SK-MEL-5 (cell line): ENCODE measurements around the gene TTC27. TPM values are rescaled to one million over a fixed set of nuclear protein-coding genes. Genes with fewer than 3 reads are reported as not detected.
"Not testable (repeated sequence)": the region's sequence is repeated elsewhere in the genome, so short reads cannot be mapped to it uniquely, and the experiment has no call there.

ENCODE experiments used
- DNase-seq: peaks from one replicate; pipeline ENCODE4 v3.0.0-alpha.2; 2016; ENCODE audit warnings: low read depth, low spot score
- in situ Hi-C: cut with HindIII; loops from 2 replicates; pipeline ENCODE4 v1.10.0; 2016; ENCODE audit warnings: low sequenced_read_pairs, high pct_unique_total_duplicates, low pct_unique_long_range_greater_than_20kb
- total RNA-seq: library from RNA; depleted of rRNA; stranded (reverse); fragments of >200 nt; shearing (Covaris generic); gene quantifications from 2 replicates; pipeline ENCODE4 v1.2.3, GENCODE V29; 2014

The TTC27 gene
- total RNA-seq, 1 experiment from 2014 or later: 28.7 TPM

DNA sequence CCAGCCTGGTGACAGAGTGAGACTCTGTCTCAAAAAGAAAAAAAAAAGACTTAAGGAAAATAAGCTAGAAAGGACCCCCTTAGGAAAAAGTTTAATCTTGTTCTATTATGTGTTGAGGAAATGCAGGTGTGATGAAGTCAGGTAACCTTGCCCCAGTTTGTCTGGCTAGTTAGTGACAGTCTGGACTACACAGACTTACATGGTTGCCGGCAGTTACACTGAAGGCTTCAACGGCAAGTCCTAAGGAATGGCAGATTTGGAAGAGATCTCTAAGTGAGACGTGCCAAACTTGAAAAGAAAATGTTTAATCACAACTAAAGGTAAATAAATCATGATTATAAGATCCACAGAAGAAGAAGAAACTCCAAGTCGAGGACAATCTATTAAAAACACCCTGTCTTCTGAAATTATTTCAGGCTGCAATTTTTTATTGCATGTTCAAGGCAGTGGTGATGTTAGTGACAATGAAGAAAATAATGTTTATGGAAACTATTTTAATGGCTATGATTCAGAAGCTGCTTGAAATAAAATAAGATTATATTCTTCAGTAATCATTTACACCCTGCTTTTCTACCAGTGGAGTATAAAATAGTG lies 84.2 kb downstream of the TTC27 start:
- in situ Hi-C loops: no loop called here
- no peak for DNase-seq

DNA sequence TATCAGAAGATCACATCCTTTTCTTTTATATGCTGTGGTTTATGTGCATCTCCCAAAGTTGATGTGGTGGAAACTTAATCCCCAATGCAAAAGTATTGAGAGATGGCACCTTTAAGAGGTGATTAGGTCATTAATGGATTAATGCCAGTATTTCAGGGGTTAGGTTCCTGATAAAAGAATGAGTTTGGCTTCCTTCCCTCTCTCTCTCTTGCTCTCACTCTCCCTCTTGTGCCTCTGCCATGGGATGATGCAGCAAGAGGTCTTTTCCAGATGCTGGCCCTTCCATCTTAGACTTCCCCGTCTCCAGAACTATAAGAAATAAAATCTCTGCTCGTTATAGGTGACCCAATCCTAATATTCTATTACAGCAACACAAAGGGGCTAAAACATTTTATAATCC lies 85.0 kb downstream of the TTC27 start:
- DNase-seq: no peak
- in situ Hi-C loops: no loop called here

DNA sequence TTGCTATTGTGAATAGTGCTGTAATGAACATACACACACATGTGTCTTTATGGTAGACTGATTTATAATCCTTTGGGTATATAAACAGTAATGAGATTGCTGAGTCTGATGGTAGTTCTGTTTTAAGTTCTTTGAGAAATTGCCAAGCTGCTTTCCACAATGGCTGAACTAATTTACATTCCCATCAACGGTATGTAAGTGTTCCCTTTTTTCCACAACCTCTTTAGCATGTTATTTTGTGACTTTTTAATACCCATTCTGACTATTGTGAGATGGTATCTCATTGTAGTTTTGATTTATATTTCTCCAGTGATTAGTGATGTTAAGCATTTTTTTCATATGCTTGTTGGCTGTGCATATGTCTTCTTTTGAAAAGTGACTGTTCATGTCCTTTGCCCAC lies 86.7 kb downstream of the TTC27 start:
- in situ Hi-C loops: no loop called here

DNA sequence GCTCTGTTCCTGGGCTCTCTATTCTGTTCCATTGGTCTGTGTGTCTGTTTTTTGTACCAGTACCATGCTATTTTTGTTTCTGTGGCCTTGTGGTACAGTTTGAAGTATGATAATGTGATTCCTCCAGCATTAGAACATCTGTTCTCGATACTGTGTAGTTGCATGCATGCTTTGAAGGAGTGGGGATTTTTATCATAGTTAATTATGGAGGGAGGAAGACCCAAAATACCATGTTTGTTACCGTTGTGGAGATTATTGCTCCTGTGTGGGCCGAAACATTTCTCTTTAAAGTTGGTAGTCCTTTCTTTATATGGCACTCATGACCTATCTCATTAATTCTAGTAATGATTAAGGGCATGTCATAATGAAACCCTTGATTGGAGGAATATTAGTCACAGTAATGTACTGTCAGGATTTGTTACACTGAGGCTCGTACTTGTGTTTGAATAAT lies 87.6 kb downstream of the TTC27 start:
- in situ Hi-C loops: no loop called here

More for the DNA sequence above, 86.7 kb downstream of the TTC27 start:
- no peak for DNase-seq

DNA sequence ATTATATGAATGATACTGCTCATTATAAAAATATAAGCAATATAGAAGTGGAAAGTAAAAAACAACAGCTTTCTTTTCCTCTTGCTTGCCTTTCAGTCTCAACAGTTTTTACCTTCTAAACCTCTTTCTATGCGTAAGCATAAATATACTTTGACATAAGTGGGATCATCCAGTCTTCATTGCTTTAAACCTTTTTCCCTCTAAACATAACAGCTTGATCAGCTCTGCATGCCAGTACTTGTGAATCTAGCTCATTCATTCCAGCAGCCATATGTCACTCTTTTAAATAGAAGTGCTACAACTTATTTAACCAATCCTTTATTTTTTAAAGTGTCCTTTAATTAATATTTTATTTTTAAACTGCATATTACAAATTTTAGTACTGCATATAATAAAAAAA lies 88.1 kb downstream of the TTC27 start:
- in situ Hi-C loops: no loop called here
- no peak for DNase-seq

More for the DNA sequence above, 87.6 kb downstream of the TTC27 start:
- DNase-seq: no peak

DNA sequence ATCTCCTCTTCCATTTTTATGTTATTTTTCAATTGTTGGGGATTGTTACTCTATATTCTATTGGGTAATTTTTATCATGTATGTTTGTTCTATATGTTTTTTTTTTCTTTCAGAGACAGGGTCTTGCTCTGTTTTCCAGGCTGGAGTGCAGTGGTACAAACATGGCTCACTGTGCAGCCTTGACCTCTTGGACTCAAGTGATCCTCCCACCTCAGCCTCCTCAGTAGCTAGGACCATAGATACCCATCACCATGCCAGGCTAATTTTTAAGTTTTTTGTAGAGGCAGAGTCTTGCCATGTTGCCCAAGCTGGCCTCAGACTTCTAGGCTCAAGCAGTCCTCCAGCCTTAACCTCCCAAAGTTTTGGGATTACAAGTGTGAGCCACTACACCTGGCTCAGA lies 88.7 kb downstream of the TTC27 start:
- in situ Hi-C loops: no loop called here
- no peak for DNase-seq

DNA sequence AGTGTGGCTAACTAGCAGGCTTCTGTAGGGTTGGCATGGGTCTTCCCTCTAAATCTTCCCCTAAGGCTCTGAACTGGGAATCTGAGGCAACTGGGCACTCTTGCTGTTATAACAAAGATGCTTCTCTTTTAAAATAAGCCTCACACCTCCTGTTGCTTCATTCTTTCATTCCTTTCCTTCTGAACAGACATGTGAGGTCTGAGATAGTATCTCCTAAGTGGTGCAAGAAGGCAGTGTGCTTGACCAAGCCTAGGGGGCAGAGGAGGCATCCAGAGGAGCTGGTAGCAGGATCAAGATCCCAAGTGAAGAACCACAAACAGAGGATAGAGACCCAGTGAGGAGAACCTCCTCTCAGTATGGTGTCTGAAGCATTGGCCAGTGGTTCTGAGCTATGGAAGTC lies 90.9 kb downstream of the TTC27 start:
- in situ Hi-C loops: no loop called here
- DNase-seq: peak; percentile 52

DNA sequence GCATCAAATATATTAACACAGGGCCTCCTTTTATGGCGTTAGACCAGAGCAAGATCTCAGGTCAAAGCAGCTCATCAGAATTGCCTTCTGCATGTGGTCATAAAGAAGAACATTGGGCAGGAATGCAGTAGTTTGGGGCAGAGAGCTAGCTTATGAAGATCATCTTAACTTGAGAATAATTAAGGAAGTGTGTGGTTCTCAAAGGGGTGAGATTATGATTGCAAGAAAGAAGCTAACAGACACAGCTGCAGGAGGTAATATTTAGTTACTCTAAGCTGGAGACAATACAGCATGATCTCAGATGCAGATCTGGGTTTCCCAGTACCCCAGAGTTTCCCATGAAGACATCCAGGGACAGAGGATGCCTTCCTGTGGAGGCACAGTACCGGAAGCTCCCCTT lies 91.6 kb downstream of the TTC27 start:
- DNase-seq: no peak
- in situ Hi-C loops: no loop called here

DNA sequence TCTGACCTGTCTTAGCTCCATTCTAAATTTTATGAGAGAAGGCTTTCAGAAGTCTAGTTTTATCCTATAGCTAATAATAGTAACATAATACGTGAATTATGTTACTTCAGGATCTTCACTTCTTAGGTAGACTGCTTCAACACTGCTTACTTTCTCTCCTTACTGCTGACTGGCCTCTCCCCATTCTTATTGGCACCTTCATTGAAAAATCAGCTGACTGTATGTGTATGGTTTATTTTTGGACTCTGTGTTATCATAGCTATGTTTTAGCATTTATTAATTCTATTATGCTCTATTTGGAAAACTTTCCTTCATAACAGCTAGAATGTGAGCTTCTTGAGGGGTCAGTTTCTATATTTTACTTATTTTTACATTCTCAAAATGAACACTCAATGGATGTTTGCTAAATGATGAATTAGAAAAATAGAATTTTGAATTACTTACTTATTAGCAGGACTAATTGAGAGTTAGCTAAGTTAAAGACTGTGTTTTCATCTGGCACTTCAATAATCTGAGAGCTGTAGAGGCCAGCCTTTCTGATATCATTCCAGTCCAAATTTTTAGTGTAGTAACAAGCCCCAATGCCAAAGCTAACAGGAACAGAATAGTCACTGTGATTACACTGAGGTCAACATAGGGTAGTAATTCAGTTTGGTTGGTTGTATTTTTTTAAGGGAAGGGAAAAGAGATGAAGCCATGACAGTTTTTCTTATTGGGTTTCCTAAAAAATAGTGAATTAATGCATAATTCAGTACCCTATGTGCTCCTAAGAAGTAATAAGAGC lies 92.3 kb downstream of the TTC27 start:
- in situ Hi-C loops: no loop called here
- no peak for DNase-seq

DNA sequence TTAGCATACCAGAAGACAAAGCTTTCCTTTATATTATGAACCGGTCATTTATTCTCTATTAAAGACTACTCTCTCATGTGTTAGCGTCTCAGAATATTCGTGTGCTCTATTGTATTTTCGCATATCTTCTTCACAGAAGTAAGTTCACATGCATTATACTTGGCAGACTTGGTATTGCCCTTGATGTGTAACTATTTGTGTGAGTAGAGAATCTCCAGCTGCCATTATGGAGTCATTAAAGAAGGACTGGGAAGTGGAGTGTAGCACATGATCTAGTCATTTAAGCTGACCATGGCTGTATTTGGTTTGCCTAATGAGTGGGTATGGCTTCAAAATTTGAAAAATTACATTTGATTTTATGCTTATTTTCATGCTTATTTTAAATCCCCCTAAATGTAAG lies 92.9 kb downstream of the TTC27 start:
- in situ Hi-C loops: no loop called here
- DNase-seq: no peak

DNA sequence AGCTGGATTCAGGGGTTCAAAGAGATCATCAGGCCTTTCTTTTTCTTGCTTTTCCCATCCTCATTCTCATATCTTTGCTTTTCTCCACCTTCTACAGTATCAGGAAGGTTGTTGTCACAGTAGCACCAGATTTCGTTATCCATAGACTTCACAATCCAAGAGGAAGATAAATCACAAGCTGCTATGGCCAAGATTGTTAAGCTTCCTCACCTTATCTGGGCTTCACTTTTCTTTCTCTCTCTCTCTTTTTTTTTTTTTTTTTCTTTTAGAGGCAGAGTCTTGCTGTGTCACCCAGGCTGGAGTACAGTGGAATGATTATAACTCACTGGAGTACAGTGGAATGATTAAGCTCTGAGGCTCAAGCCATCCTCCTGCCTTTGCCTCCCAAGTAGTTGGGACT lies 93.5 kb downstream of the TTC27 start:
- no peak for DNase-seq
- in situ Hi-C loops: no loop called here

DNA sequence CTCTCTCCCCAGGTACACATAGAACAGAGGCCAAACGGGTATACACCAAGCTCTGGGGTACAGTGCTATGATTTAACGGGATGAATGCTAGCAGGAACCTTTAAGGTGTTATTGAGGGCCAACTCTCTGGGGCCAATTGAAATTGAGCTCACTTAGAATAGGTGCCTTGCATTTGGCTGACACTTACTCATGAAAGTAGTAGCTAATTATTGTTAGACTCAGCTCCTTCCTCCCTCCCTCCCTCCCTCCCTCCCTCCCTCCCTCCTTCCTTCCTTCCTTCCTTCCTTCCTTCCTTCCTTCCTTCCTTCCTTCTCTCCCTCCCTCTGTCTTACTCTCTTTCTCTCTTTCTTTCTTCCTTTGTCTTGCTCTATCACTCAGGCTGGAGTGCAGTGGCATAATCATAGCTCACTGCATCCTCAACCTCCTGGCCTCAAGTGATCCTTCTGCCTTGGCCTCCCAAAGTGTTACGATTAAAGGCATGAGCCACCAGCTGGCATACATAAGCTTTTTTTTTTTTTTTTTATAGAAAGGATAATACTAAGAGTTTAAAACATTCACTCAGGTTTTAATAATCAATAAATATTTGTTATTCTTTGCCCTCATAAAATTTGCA lies 95.7 kb downstream of the TTC27 start:
- DNase-seq: no peak
- in situ Hi-C loops: no loop called here

DNA sequence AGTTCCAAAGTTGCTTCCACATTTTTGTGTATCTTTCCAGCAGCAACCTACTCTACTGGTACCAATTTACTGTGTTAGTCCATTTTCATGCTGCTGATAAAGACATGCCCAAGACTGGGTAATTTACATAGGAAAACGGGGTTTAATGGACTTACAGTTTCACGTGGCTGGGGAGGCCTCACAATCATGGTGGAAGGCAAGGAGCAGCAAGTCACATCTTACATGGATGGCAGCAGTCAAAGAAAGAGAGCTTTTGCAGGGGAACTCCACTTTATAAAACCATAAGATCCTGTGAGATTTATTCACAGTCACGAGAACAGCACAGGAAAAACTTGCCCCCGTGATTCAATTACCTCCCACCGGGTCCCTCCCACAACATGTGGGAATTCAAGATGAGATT lies 98.8 kb downstream of the TTC27 start:
- DNase-seq, in situ Hi-C loops: not testable (repeated sequence)

DNA sequence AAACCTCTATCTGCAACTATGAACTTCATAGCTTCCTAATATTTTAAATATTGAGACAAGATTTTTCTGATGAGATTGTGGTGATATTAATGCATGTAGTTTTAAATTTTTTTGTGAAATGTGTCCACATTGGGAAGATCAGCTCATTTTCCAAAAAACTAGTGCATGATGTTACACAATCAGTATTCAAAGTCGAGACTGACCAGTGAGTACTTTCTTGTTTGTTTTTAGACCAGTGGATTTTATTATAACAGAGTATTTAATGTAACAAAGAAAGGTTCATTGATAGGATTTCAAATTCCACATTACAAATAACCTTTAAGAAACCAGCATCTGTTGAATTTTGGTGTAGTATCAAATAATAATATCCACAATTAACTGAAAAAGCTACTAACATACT lies 99.3 kb downstream of the TTC27 start:
- no peak for DNase-seq
- in situ Hi-C loops: no loop called here

DNA sequence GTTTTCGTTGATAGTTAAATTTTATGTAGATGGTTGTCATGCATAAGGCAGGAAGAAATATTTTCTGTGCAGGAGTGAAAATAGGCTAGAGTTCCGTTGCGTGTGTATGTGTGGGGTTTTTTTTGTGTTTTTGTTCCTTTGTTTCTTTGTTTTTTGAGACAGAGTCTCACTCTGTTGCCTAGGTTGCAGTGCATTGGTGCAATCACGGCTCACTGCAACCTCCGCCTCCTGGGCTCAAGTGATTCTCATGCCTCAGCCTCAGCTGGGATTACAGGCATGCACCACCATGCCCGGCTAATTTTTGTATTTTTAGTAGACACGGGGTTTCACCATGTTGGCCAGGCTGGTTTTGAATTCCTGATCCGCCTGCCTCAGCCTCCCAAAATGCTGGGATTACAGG lies 103.1 kb downstream of the TTC27 start:
- in situ Hi-C loops, DNase-seq: not testable (repeated sequence)

DNA sequence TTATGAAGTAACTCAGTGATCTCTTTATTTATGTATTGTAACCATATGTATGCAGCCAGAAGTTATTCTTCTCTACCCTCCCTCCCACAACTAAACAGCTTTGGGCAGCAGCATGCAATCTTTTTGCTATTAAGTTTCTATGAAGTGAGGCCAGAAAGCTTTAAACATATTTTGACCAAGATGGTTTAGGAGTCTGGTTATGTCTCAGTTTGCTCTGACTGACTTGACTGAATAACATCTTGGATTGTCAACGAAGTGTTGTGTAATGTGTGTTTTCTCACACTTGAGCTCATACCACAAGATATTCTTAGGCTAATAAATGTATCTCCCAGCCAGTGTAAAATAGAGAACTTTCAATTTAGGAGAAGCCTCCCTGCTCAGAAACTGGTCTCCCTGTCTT lies 104.3 kb downstream of the TTC27 start:
- in situ Hi-C loops: no loop called here
- no peak for DNase-seq

DNA sequence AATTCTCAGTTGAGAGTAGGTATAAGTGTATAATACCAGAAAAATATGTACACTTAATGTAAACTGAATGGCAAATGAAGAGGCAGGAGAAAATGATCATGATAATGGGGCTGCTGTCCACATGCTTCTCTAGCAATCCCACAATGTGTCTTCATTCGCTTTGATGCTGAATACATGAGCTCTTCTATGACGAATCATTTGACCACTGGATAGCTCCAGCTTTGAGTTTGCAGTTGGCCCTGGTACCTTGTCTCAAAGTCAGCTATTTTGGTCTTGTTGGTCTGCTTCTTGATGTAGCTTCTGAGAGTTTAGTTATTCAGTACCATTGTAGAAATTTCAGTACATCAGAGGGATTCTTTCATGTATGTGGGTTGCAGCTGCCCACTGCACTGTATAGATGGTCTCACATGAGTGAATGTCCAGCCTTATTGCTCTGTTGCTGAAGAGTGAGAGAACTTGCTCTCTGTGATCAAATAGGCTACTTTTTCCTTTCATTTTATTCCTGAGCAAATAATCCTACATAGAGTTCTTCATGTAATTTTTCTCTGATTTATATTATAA lies 105.1 kb downstream of the TTC27 start:
- DNase-seq: no peak
- in situ Hi-C loops: no loop called here

DNA sequence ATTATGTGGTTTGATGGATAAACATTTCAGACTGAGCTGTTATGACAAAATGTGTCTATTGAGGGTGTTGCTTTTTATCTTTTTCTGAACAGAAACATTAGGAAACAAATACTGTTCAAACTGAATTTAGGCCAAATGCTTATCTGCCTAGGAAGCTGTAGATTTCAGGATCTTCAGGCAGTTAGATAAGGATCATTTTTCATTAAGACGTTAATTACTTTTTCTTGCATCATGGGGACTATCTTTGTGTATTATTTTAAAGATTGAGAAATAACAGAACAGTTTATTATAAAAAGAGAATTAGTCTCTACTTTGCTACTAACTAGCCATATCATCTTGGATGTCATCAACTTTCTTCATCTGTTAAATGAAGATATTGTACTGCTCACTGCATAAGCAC lies 107.5 kb downstream of the TTC27 start:
- in situ Hi-C loops: no loop called here
- no peak for DNase-seq

DNA sequence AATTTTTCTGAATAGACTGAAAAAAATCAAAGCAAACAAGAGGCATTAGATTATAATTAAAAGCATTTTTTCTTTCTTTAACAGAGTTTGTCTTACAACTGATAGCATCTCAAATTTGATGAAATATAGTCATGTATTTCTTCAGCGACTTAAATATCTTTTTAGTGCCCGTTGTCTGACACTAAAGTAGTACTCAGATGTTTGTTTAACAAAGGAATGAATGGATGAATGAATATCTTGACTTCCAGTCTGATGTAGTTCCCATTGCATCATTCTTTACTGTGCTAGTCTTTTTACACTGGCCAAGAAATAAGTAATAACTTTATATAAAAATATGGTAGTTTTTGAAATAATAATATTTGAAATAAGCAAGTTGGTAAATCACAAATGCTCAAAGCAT lies 111.1 kb downstream of the TTC27 start:
- DNase-seq: no peak
- in situ Hi-C loops: no loop called here
